ENCODE measurements around the gene TXNRD3. TPM values are rescaled to one million over a fixed set of nuclear protein-coding genes. Genes with fewer than 3 reads are reported as not detected.

TXNRD3 gene
- total RNA-seq, 1 experiment from 2014 or later, result 8.1 TPM

DNA sequence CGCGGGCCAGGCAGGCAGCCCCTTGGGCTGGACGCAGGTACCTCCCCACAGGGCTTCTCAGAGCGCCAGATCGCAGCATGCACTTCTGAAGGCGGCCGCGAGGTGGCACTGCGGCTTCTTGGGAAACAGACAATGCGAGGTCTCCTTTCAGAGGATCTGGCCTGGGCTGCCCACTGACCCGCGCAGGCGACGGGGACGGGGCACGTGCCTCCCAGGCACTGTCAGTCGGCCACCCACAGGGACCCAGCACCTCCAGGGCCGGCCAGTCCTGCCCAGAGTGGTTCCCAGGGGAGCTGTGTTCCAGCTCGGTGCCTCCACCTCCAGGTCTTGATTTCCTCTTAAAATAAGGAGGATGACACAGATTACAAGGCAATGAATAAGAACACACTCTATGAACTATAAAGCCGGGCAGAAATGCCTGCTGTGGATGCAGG is 24.4 kb upstream of the TXNRD3 start:
- no CpG with 5 or more reads among the region's 20 CpGs for WGBS (ENCODE audit: extremely low coverage, insufficient read length, low lambda C conversion rate)
- peaks cover 51% of the 10 kb centered on the region for H3K27me3 Mint-ChIP-seq (ENCODE audit: low read depth)

More for the DNA sequence above, 24.4 kb upstream of the TXNRD3 start:
- H3K27ac Mint-ChIP-seq, result no peak overlapping the region
- Histone ChIP-seq H3K79me1 (ENCODE audit: insufficient read depth, low read depth, low read length, poor library complexity, severe bottlenecking) (no peaks in the 10 kb centered on the region), H4K8ac (replicated peaks; ENCODE audit: insufficient read length, low read depth, low read length) (no peak overlapping the region), H3K14ac (ENCODE audit: insufficient read depth, low read length) (no peak overlapping the region; the same call in 1 of the 2 replicates), H3T11ph (ENCODE audit: low read length) (no peak overlapping the region), H4K5ac (ENCODE audit: insufficient read length, low read depth, low read length) (no peak overlapping the region), H3K27ac (ENCODE audit: insufficient read length, low read depth, low read length) (no peak overlapping the region), H3K4ac (ENCODE audit: low read depth, low read length) (no peak overlapping the region), H4K91ac (ENCODE audit: insufficient read length, low read depth, low read length) (no peak overlapping the region), H2BK15ac (ENCODE audit: low read depth, low read length) (no peak overlapping the region), H3K56ac (ENCODE audit: insufficient read length, low read depth, low read length) (no peak overlapping the region), H3K4me2 (ENCODE audit: insufficient read depth, insufficient read length, low read length) (peak overlapping the region; percentile 4), H3K4me1 (ENCODE audit: insufficient read depth, low read length) (no peaks in the 10 kb centered on the region), H3K18ac (ENCODE audit: insufficient read length, low read depth, low read length) (no peak overlapping the region), H3K27me3 (ENCODE audit: insufficient read depth, low read length) (no peaks in the 10 kb centered on the region; the same call in 1 of the 2 replicates), H2BK5ac (ENCODE audit: insufficient read length, low read length) (no peak overlapping the region), H3K9me3 (ENCODE audit: control insufficient read depth, low read depth, low read length) (no peaks in the 10 kb centered on the region), H2BK120ac (ENCODE audit: low read depth, low read length, poor library complexity, severe bottlenecking) (no peak overlapping the region), H2AFZ (ENCODE audit: low read length) (no peak overlapping the region), H2BK20ac (ENCODE audit: low read depth, low read length, poor library complexity, severe bottlenecking) (no peak overlapping the region), H3K23me2 (ENCODE audit: insufficient read length, low read depth, low read length, poor library complexity, severe bottlenecking) (no peaks in the 10 kb centered on the region), H2AK5ac (ENCODE audit: insufficient read length, low read length) (no peak overlapping the region), H3K79me2 (ENCODE audit: insufficient read depth, low read length) (no peaks in the 10 kb centered on the region), H3K23ac (ENCODE audit: insufficient read length, low read depth, low read length) (no peak overlapping the region), H4K20me1 (ENCODE audit: control insufficient read depth, insufficient read depth, insufficient read length) (no peaks in the 10 kb centered on the region), H3K9ac (ENCODE audit: extremely low read depth, insufficient read length, low read length) (no peak overlapping the region), H2BK12ac (ENCODE audit: insufficient read length, low read depth, low read length) (no peak overlapping the region)
- peak overlapping the region in 1 of 2 experiments; percentile 25; a peak in 1 of 5 replicates for H3K4me3 Mint-ChIP-seq
- TF ChIP-seq CTCF (conservative IDR thresholded peaks at IDR 0.05), result peak; percentile 97
- peaks cover 6% of the 10 kb centered on the region in 2 experiments for H3K9me3 Mint-ChIP-seq
- H3K36me3 Mint-ChIP-seq (ENCODE audit: insufficient read depth in 1 of 3, low read depth in 3 of 3), result no peaks in the 10 kb centered on the region
- H3K4me1 Mint-ChIP-seq, result peaks cover 16 to 30% of the 10 kb centered on the region in 2 experiments
- DNase-seq, result peak; percentile 91

Measured in H9 (cell line).